Tibial nerve (tissue), 4 donors: ENCODE data around the gene CCL5. TPM values are rescaled to one million over a fixed set of nuclear protein-coding genes. Genes with fewer than 3 reads are reported as not detected.
"Not testable (repeated sequence)": the region's sequence is repeated elsewhere in the genome, so short reads cannot be mapped to it uniquely, and the experiment has no call there.

Experiments used
- DNase-seq, 2 donors: peaks; one replicate each; pipeline ENCODE4 v3.0.0-alpha.2; 2019; ENCODE audit warnings: low spot score in 2 of 2
- H3K27ac ChIP-seq, 4 donors: fragments of 200-600 bp; sonication (generic) in 3 of 4; one replicate each; pipeline ENCODE4 v1.5.1; 2017 to 2019; ENCODE audit warnings: mild to moderate bottlenecking in 1 of 4
- H3K27me3 ChIP-seq, 2 donors: fragments of 200-600 bp; sonication (generic) in 1 of 2; one replicate each; pipeline versions ENCODE4 v1.5.1 to v1.6.0; 2017 to 2019
- H3K36me3 ChIP-seq, 3 donors: fragments of 200-600 bp; sonication (generic); one replicate each; pipeline ENCODE4 v1.5.1; 2018 to 2019
- H3K4me1 ChIP-seq, 4 donors: fragments of 200-600 bp; sonication (generic) in 3 of 4; one replicate each; pipeline ENCODE4 v1.5.1; 2017 to 2019
- H3K4me3 ChIP-seq, 4 donors: fragments of 200-600 bp; sonication (generic) in 3 of 4; one replicate each; pipeline ENCODE4 v1.5.1; 2017 to 2019; ENCODE audit warnings: mild to moderate bottlenecking in 1 of 4, moderate library complexity in 1 of 4
- H3K9me3 ChIP-seq, 4 donors: fragments of 200-600 bp; sonication (generic) in 3 of 4; one replicate each; pipeline ENCODE4 v1.5.1; 2017 to 2019
- CTCF ChIP-seq, 5 experiments: fragments of 200-600 bp in 3 of 5; fragments of 450-650 bp in 2 of 5; sonication (generic) in 3 of 5; IDR thresholded peaks; one replicate each; pipeline ENCODE4 v1.5.1; 2016 to 2019; ENCODE audit warnings: antibody characterized with exemption in 5 of 5, mild to moderate bottlenecking in 3 of 5, moderate library complexity in 2 of 5
- EP300 ChIP-seq, 2 donors: sonication (generic); formaldehyde crosslinking; IDR thresholded peaks; one replicate each; pipeline ENCODE4 v1.6.1; 2017; ENCODE audit warnings: antibody characterized with exemption in 2 of 2, mild to moderate bottlenecking in 1 of 2
- POLR2A ChIP-seq, 2 donors: fragments of 450-650 bp; IDR thresholded peaks; one replicate each; pipeline ENCODE4 v1.6.1; 2017; ENCODE audit warnings: antibody characterized with exemption in 2 of 2, mild to moderate bottlenecking in 2 of 2, moderate library complexity in 2 of 2
- WGBS, 2 donors: methylation state at CpG; one replicate each; pipeline ENCODE4 v1.1.5; 2018; 5-methylcytosine and 5-hydroxymethylcytosine counted together
- total RNA-seq, 4 donors: library from RNA; depleted of rRNA; stranded (reverse); fragments of >200 nt; gene quantifications; one replicate each; pipeline ENCODE4 v1.1.0, GENCODE V29; 2016

Gene CCL5
- total RNA-seq, 4 donors from 2014 or later: 1.1 to 3.8 (median 1.4) TPM; not detected in 1

- no peaks in the 10 kb centered on the region for H3K9me3 ChIP-seq
- no peak for DNase-seq
- H3K4me3 ChIP-seq: no peak overlapping the region
- TF ChIP-seq EP300 (IDR thresholded peaks at IDR 0.05): no peak
- no peak for TF ChIP-seq POLR2A (IDR thresholded peaks at IDR 0.05)
- TF ChIP-seq CTCF (IDR thresholded peaks at IDR 0.05): no peak
- no peaks in the 10 kb centered on the region for H3K36me3 ChIP-seq
- no peaks in the 10 kb centered on the region for H3K27me3 ChIP-seq
- no peaks in the 10 kb centered on the region for H3K4me1 ChIP-seq
- no peak overlapping the region for H3K27ac ChIP-seq
- WGBS, 2 donors: 90% methylated on average over 9 of the region's 9 CpGs
Observed at GRCh38 chr17:35901631-35902175, 21.5 kb upstream of the CCL5 start.

- Histone ChIP-seq H3K27ac (no peak overlapping the region), H3K9me3 (no peaks in the 10 kb centered on the region), H3K36me3 (no peaks in the 10 kb centered on the region), H3K27me3 (no peaks in the 10 kb centered on the region), H3K4me1 (no peaks in the 10 kb centered on the region), H3K4me3 (no peak overlapping the region)
- TF ChIP-seq POLR2A (IDR thresholded peaks at IDR 0.05) (no peak), EP300 (IDR thresholded peaks at IDR 0.05) (no peak), CTCF (IDR thresholded peaks at IDR 0.05) (no peak)
- DNase-seq: no peak
- WGBS, 2 donors: 40 to 49% methylated on average over 11 of the region's 11 CpGs
Observed at GRCh38 chr17:35900708-35901480, 20.7 kb upstream of the CCL5 start.

GRCh38 chr17:35900280-35900679 is 20.1 kb upstream of the CCL5 start:
- Histone ChIP-seq H3K27ac (peak overlapping the region in 1 of 4 donors; percentile 4), H3K4me3 (no peak overlapping the region), H3K36me3 (no peaks in the 10 kb centered on the region), H3K4me1 (no peaks in the 10 kb centered on the region), H3K27me3 (no peaks in the 10 kb centered on the region), H3K9me3 (no peaks in the 10 kb centered on the region)
- DNase-seq: no peak
- TF ChIP-seq CTCF (IDR thresholded peaks at IDR 0.05) (no peak), POLR2A (IDR thresholded peaks at IDR 0.05) (no peak), EP300 (IDR thresholded peaks at IDR 0.05) (no peak)
- 77% methylated on average over 5 of the region's 5 CpGs for WGBS, 2 donors

- Histone ChIP-seq H3K36me3 (no peaks in the 10 kb centered on the region), H3K27ac (no peak overlapping the region), H3K27me3 (no peaks in the 10 kb centered on the region), H3K9me3 (no peaks in the 10 kb centered on the region), H3K4me1 (no peaks in the 10 kb centered on the region), H3K4me3 (no peak overlapping the region)
- no peak for TF ChIP-seq CTCF (IDR thresholded peaks at IDR 0.05)
- TF ChIP-seq EP300 (IDR thresholded peaks at IDR 0.05): no peak
- TF ChIP-seq POLR2A (IDR thresholded peaks at IDR 0.05): no peak
- DNase-seq: no peak
- WGBS, 2 donors: 61 to 64% methylated on average over 6 of the region's 6 CpGs
Observed at GRCh38 chr17:35898283-35899070, 18.3 kb upstream of the CCL5 start.

GRCh38 chr17:35897772-35898171 is 17.6 kb upstream of the CCL5 start:
- H3K4me3 ChIP-seq, H3K9me3 ChIP-seq, H3K27me3 ChIP-seq, H3K36me3 ChIP-seq, H3K4me1 ChIP-seq, DNase-seq, H3K27ac ChIP-seq: not testable (repeated sequence)
- WGBS, 2 donors: 94 to 95% methylated on average over 7 of the region's 7 CpGs
